Activated CD4-positive, alpha-beta memory T cell treated with anti-CD3 and anti-CD28 coated beads for 36 hours (primary cell): Measurements from ENCODE around the gene NPHP4. TPM values are rescaled to one million over a fixed set of nuclear protein-coding genes. Genes with fewer than 3 reads are reported as not detected.
"Not testable (repeated sequence)": the region's sequence is repeated elsewhere in the genome, so short reads cannot be mapped to it uniquely, and the experiment has no call there.

Experiments used
- CTCF ChIA-PET: fragments of 350-600 bp; sonication (Branson Sonifier 250); formaldehyde crosslinking; loops from one replicate; lab custom pipeline; 2021; ENCODE audit warnings: antibody characterized with exemption, inconsistent platforms; lab: Charles Lee
- POLR2A ChIA-PET: fragments of 350-600 bp; sonication (Branson Sonifier 250); formaldehyde crosslinking; loops from one replicate; lab custom pipeline; 2021; ENCODE audit warnings: antibody characterized with exemption; lab: Charles Lee
- DNase-seq: peaks from one replicate; pipeline ENCODE4 v3.0.0-alpha.2; 2020
- H3K27ac Mint-ChIP-seq: one replicate; pipeline ENCODE4 v1.8.0; 2021; ENCODE audit warnings: mixed read lengths
- H3K27me3 Mint-ChIP-seq: one replicate; pipeline ENCODE4 v1.8.0; 2021; ENCODE audit warnings: mixed read lengths
- H3K36me3 Mint-ChIP-seq: one replicate; pipeline ENCODE4 v1.8.0; 2021; ENCODE audit warnings: mixed read lengths
- H3K4me1 Mint-ChIP-seq: one replicate; pipeline ENCODE4 v1.8.0; 2021; ENCODE audit warnings: low read depth, mixed read lengths
- H3K4me3 Mint-ChIP-seq: one replicate; pipeline ENCODE4 v1.8.0; 2021; ENCODE audit warnings: mild to moderate bottlenecking, mixed read lengths
- H3K9me3 Mint-ChIP-seq: one replicate; pipeline ENCODE4 v1.8.0; 2021; ENCODE audit warnings: mixed read lengths
- intact Hi-C: fragments of 100-400 bp; cut with micrococcal nuclease; formaldehyde crosslinking; loops from one replicate; pipeline ENCODE4 v1.15.1; 2023
- total RNA-seq, 2 experiments: library from RNA; stranded (reverse); gene quantifications; one replicate each; pipeline ENCODE4 v1.2.3, GENCODE V29; 2021

Gene NPHP4
- total RNA-seq, 2 experiments from 2014 or later = 14.0 to 14.6 TPM

GRCh38 chr1:5936621-5937372 is 55.4 kb downstream of the NPHP4 start:
- Mint-ChIP-seq H3K36me3 (peaks cover 14% of the 10 kb centered on the region), H3K4me1 (no peaks in the 10 kb centered on the region), H3K27ac (no peak overlapping the region), H3K4me3 (no peak overlapping the region), H3K27me3 (no peaks in the 10 kb centered on the region), H3K9me3 (no peaks in the 10 kb centered on the region)
- POLR2A ChIA-PET = interaction anchor here (1.5 kb wide), 1 partner anchor 19 kb away, joined by 10 read pairs; no protein-coding TSS in a partner anchor
- CTCF ChIA-PET = no interaction called here
- no peak for DNase-seq
- intact Hi-C loops = no loop called here

GRCh38 chr1:5936126-5936525 is 56.1 kb downstream of the NPHP4 start:
- CTCF ChIA-PET = no interaction called here
- Mint-ChIP-seq H3K27ac (no peak overlapping the region), H3K9me3 (no peaks in the 10 kb centered on the region), H3K4me1 (no peaks in the 10 kb centered on the region), H3K36me3 (peaks cover 14% of the 10 kb centered on the region), H3K4me3 (no peak overlapping the region), H3K27me3 (no peaks in the 10 kb centered on the region)
- POLR2A ChIA-PET = no interaction called here
- DNase-seq = no peak
- intact Hi-C loops = no loop called here

- ChIA-PET CTCF (no interaction called here), POLR2A (no interaction called here)
- Mint-ChIP-seq H3K27me3 (no peaks in the 10 kb centered on the region), H3K27ac (no peak overlapping the region), H3K36me3 (peaks cover 14% of the 10 kb centered on the region), H3K4me3 (no peak overlapping the region), H3K4me1 (no peaks in the 10 kb centered on the region), H3K9me3 (no peaks in the 10 kb centered on the region)
- intact Hi-C loops = no loop called here
- DNase-seq = no peak
Measured at GRCh38 chr1:5935026-5935425, 57.2 kb downstream of the NPHP4 start.

- Mint-ChIP-seq H3K9me3 (no peaks in the 10 kb centered on the region), H3K36me3 (peaks cover 14% of the 10 kb centered on the region), H3K27me3 (no peaks in the 10 kb centered on the region), H3K4me3 (no peak overlapping the region), H3K4me1 (no peaks in the 10 kb centered on the region), H3K27ac (no peak overlapping the region)
- intact Hi-C loops = no loop called here
- no peak for DNase-seq
- CTCF ChIA-PET = no interaction called here
- POLR2A ChIA-PET = no interaction called here
Measured at GRCh38 chr1:5934058-5934884, 58.0 kb downstream of the NPHP4 start.

GRCh38 chr1:5933676-5934057 is 58.6 kb downstream of the NPHP4 start:
- Mint-ChIP-seq H3K27me3 (no peaks in the 10 kb centered on the region), H3K27ac (no peak overlapping the region), H3K4me3 (no peak overlapping the region), H3K9me3 (no peaks in the 10 kb centered on the region), H3K36me3 (peaks cover 14% of the 10 kb centered on the region), H3K4me1 (no peaks in the 10 kb centered on the region)
- CTCF ChIA-PET = interaction anchor here (1.6 kb wide), 1 partner anchor 16 kb away, joined by 9 read pairs; no protein-coding TSS in a partner anchor
- DNase-seq = no peak
- intact Hi-C loops = no loop called here
- POLR2A ChIA-PET = no interaction called here

GRCh38 chr1:5933050-5933449 is 59.2 kb downstream of the NPHP4 start:
- no peaks in the 10 kb centered on the region for H3K4me1 Mint-ChIP-seq
- H3K9me3 Mint-ChIP-seq = no peaks in the 10 kb centered on the region
- POLR2A ChIA-PET = no interaction called here
- H3K36me3 Mint-ChIP-seq = peaks cover 14% of the 10 kb centered on the region
- no peaks in the 10 kb centered on the region for H3K27me3 Mint-ChIP-seq
- H3K27ac Mint-ChIP-seq = no peak overlapping the region
- intact Hi-C loops = no loop called here
- no peak for DNase-seq
- no peak overlapping the region for H3K4me3 Mint-ChIP-seq
- CTCF ChIA-PET = interaction anchor here (1.6 kb wide), 1 partner anchor 15 kb away, joined by 9 read pairs; no protein-coding TSS in a partner anchor

- peaks cover 3% of the 10 kb centered on the region for H3K9me3 Mint-ChIP-seq
Measured at GRCh38 chr1:5928714-5929400, 63.4 kb downstream of the NPHP4 start.

GRCh38 chr1:5927506-5928370 is 64.5 kb downstream of the NPHP4 start:
- Mint-ChIP-seq H3K27ac (no peak overlapping the region), H3K4me1 (no peaks in the 10 kb centered on the region), H3K27me3 (no peaks in the 10 kb centered on the region), H3K9me3 (peaks cover 3% of the 10 kb centered on the region), H3K36me3 (peaks cover 26% of the 10 kb centered on the region), H3K4me3 (no peak overlapping the region)
- CTCF ChIA-PET = no interaction called here
- DNase-seq = no peak
- intact Hi-C loops = no loop called here
- POLR2A ChIA-PET = no interaction called here

More at GRCh38 chr1:5928714-5929400, 63.4 kb downstream of the NPHP4 start:
- POLR2A ChIA-PET = no interaction called here
- H3K27ac Mint-ChIP-seq = no peak overlapping the region
- H3K36me3 Mint-ChIP-seq = peaks cover 29% of the 10 kb centered on the region
- intact Hi-C loops = no loop called here
- no peak for DNase-seq
- no peaks in the 10 kb centered on the region for H3K27me3 Mint-ChIP-seq
- H3K4me3 Mint-ChIP-seq = no peak overlapping the region
- CTCF ChIA-PET = no interaction called here
- H3K4me1 Mint-ChIP-seq = no peaks in the 10 kb centered on the region

- DNase-seq = no peak
- H3K9me3 Mint-ChIP-seq = peaks cover 3% of the 10 kb centered on the region
- intact Hi-C loops = no loop called here
- CTCF ChIA-PET = no interaction called here
- POLR2A ChIA-PET = no interaction called here
- no peaks in the 10 kb centered on the region for H3K4me1 Mint-ChIP-seq
- H3K4me3 Mint-ChIP-seq = no peak overlapping the region
- H3K36me3 Mint-ChIP-seq = peaks cover 18% of the 10 kb centered on the region
- H3K27me3 Mint-ChIP-seq = no peaks in the 10 kb centered on the region
- H3K27ac Mint-ChIP-seq = no peak overlapping the region
Measured at GRCh38 chr1:5926686-5927435, 65.4 kb downstream of the NPHP4 start.

GRCh38 chr1:5922700-5923330 is 69.4 kb downstream of the NPHP4 start:
- intact Hi-C loops, H3K27me3 Mint-ChIP-seq, H3K4me3 Mint-ChIP-seq, POLR2A ChIA-PET, H3K27ac Mint-ChIP-seq, H3K4me1 Mint-ChIP-seq, H3K9me3 Mint-ChIP-seq, CTCF ChIA-PET, DNase-seq: not testable (repeated sequence)
- peaks cover 18% of the 10 kb centered on the region for H3K36me3 Mint-ChIP-seq

GRCh38 chr1:5921671-5922070 is 70.6 kb downstream of the NPHP4 start:
- Mint-ChIP-seq H3K9me3 (peaks cover 3% of the 10 kb centered on the region), H3K27ac (no peak overlapping the region), H3K4me1 (no peaks in the 10 kb centered on the region), H3K4me3 (no peak overlapping the region), H3K27me3 (no peaks in the 10 kb centered on the region), H3K36me3 (peaks cover 8% of the 10 kb centered on the region)
- CTCF ChIA-PET = no interaction called here
- POLR2A ChIA-PET = no interaction called here
- no peak for DNase-seq
- intact Hi-C loops = no loop called here
